HEK293T (cell line): ENCODE measurements around the gene SMPD4.
"Not testable (repeated sequence)": the region's sequence is repeated elsewhere in the genome, so short reads cannot be mapped to it uniquely, and the experiment has no call there.

Experiments used
- ARNT ChIP-seq: fragments of 450-650 bp; IDR thresholded peaks from 2 replicates; pipeline ENCODE4 v1.6.1; 2017; ENCODE audit warnings: mild to moderate bottlenecking
- BHLHE40 ChIP-seq: fragments of 450-650 bp; IDR thresholded peaks from 2 replicates; pipeline ENCODE4 v1.6.1; 2016; ENCODE audit warnings: mild to moderate bottlenecking, moderate library complexity, borderline replicate concordance
- CTBP1 ChIP-seq: fragments of 450-650 bp; IDR thresholded peaks from 2 replicates; pipeline ENCODE4 v1.6.1; 2016; ENCODE audit warnings: borderline replicate concordance
- ELF4 ChIP-seq: fragments of 450-650 bp; IDR thresholded peaks from 2 replicates; pipeline ENCODE4 v1.6.1; 2017; ENCODE audit warnings: antibody characterized with exemption
- FOXA1 ChIP-seq: fragments of 450-650 bp; IDR thresholded peaks from 2 replicates; pipeline ENCODE4 v1.6.1; 2016; ENCODE audit warnings: mild to moderate bottlenecking
- FOXK2 ChIP-seq: fragments of 450-650 bp; IDR thresholded peaks from 2 replicates; pipeline ENCODE4 v1.6.1; 2016; ENCODE audit warnings: mild to moderate bottlenecking
- FOXM1 ChIP-seq: fragments of 450-650 bp; IDR thresholded peaks from 2 replicates; pipeline ENCODE4 v1.6.1; 2017; ENCODE audit warnings: mild to moderate bottlenecking, borderline replicate concordance
- HDGF ChIP-seq: fragments of 450-650 bp; IDR thresholded peaks from 2 replicates; pipeline ENCODE4 v1.6.1; 2017; ENCODE audit warnings: antibody characterized with exemption, borderline replicate concordance
- NFRKB ChIP-seq: fragments of 450-650 bp; IDR thresholded peaks from 2 replicates; pipeline ENCODE4 v1.6.1; 2016; ENCODE audit warnings: mild to moderate bottlenecking, moderate library complexity
- PKNOX1 ChIP-seq: fragments of 450-650 bp; IDR thresholded peaks from 2 replicates; pipeline ENCODE4 v1.6.1; 2016
- SP1 ChIP-seq: fragments of 450-650 bp; IDR thresholded peaks from 2 replicates; pipeline ENCODE4 v1.6.1; 2017
- SUZ12 ChIP-seq: fragments of 450-650 bp; IDR thresholded peaks from 2 replicates; pipeline ENCODE4 v1.6.1; 2016; ENCODE audit warnings: mild to moderate bottlenecking
- TARDBP ChIP-seq: fragments of 450-650 bp; IDR thresholded peaks from 2 replicates; pipeline ENCODE4 v1.6.1; 2016
- ZNF384 ChIP-seq: fragments of 450-650 bp; IDR thresholded peaks from 2 replicates; pipeline ENCODE4 v1.6.1; 2016

DNA sequence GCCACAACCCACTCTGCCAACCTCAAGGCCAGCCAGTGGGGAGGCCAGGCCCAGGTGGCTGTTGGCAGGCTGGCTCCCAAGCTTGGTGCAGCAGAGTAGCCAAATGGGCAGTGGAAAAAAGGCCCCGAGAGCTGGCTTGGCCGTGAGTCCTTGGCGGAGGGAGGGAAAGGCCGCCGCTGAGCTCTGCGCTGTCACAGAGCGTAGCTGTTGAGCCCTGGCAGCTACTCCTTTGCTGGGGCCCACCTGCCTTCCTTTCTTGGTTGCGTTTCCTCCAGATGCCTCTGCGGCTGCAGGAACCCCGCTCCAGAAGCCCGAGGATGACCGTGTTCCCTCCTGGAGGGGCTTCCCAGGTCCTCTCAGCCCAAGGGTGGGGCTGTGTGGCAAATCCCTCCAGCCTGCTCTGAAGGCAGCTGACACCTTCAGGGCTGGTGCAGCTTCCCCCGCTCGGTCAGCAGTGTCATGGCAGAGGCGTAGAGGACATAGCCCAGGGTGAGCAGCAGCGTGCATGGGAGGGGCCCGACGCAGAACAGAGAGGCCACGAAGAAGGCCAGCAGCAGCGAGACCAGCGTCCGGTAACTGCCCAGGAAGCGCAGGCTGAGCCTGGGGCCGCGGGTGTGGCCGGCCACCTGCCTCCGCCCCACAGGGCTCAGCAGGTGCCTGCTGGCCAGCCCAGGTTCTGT, 29.1 kb downstream of the SMPD4 start:
- TF ChIP-seq ZNF384, FOXA1, TARDBP, SP1, FOXK2, ELF4, ARNT, BHLHE40, NFRKB, FOXM1, SUZ12, CTBP1, HDGF, PKNOX1: not testable (repeated sequence)
